T-helper 1 cell treated with Interleukin-12 subunit alpha and Interleukin-12 subunit beta and Interleukin-4 antibody, amounts not matched to agents 30 ng/mL and 1 ng/mL, for 36 hours (primary cell): ENCODE data around the gene ECI1. TPM values are rescaled to one million over a fixed set of nuclear protein-coding genes. Genes with fewer than 3 reads are reported as not detected.

Experiments used
- intact Hi-C: fragments of 100-400 bp; cut with micrococcal nuclease; formaldehyde crosslinking; loops from one replicate; pipeline ENCODE4 v1.15.1; 2024
- total RNA-seq: library from RNA; stranded (reverse); gene quantifications from 2 replicates; pipeline ENCODE4 v1.2.3, GENCODE V29; 2022

The ECI1 gene
- total RNA-seq, result 30.1 and 33.4 TPM in 2 replicates

GRCh38 chr16:2251296-2252111 is at the start of gene ECI1:
TSS of gene ECI1 (minus strand) at chr16:2251587. CDS start at chr16:2251566, 21 bp downstream.
- intact Hi-C loops, result loop anchor here (1.0 to 5.0 kb wide), 6 partner anchors 17 to 251 kb away; partner anchors contain the start of genes E4F1, RNPS1 and TRAF7

- intact Hi-C loops, result no loop called here
Measured at GRCh38 chr16:2299915-2300192, 48.5 kb upstream of the ECI1 start.

- intact Hi-C loops, result no loop called here
Measured at GRCh38 chr16:2299121-2299914, 47.9 kb upstream of the ECI1 start.

GRCh38 chr16:2298621-2299020 is 47.2 kb upstream of the ECI1 start:
- intact Hi-C loops, result no loop called here

- intact Hi-C loops, result no loop called here
Measured at GRCh38 chr16:2297506-2297860, 46.1 kb upstream of the ECI1 start.

- intact Hi-C loops, result no loop called here
Measured at GRCh38 chr16:2296661-2297505, 45.5 kb upstream of the ECI1 start.

GRCh38 chr16:2295056-2295798 is 43.8 kb upstream of the ECI1 start:
- intact Hi-C loops, result no loop called here

- intact Hi-C loops, result no loop called here
Measured at GRCh38 chr16:2292221-2292620, 40.8 kb upstream of the ECI1 start.

- intact Hi-C loops, result no loop called here
Measured at GRCh38 chr16:2289282-2289681, 37.9 kb upstream of the ECI1 start.

GRCh38 chr16:2288726-2289125 is 37.3 kb upstream of the ECI1 start:
- intact Hi-C loops, result no loop called here

GRCh38 chr16:2287916-2288547 is 36.6 kb upstream of the ECI1 start:
- intact Hi-C loops, result no loop called here

GRCh38 chr16:2286550-2286949 is 35.2 kb upstream of the ECI1 start:
- intact Hi-C loops, result no loop called here

GRCh38 chr16:2285731-2286191 is 34.4 kb upstream of the ECI1 start:
- intact Hi-C loops, result no loop called here

GRCh38 chr16:2284797-2285576 is 33.6 kb upstream of the ECI1 start:
- intact Hi-C loops, result no loop called here

- intact Hi-C loops, result no loop called here
Measured at GRCh38 chr16:2284001-2284770, 32.8 kb upstream of the ECI1 start.

GRCh38 chr16:2282866-2283555 is 31.6 kb upstream of the ECI1 start:
- intact Hi-C loops, result no loop called here

GRCh38 chr16:2282262-2282661 is 30.9 kb upstream of the ECI1 start:
- intact Hi-C loops, result no loop called here

- intact Hi-C loops, result no loop called here
Measured at GRCh38 chr16:2280981-2281542, 29.7 kb upstream of the ECI1 start.
